DMS114 treated with DMSO at 0.1 percent for 48 hours (cell line): ENCODE data around the gene CAMK2A.
A peak's percentile ranks its signal among the peaks of the same experiment; 100 is the strongest.

Experiments
- DNase-seq: peaks from one replicate; lab custom pipeline; 2025; ENCODE audit not compliant: unreplicated experiment; lab: John Stamatoyannopoulos, UW

The CAMK2A gene

GRCh38 chr5:150316320-150316719 lies 26.7 kb upstream of the CAMK2A start:
- no peak for DNase-seq

- DNase-seq, result no peak
Observed at GRCh38 chr5:150315245-150315644, 25.7 kb upstream of the CAMK2A start.

- no peak for DNase-seq
Observed at GRCh38 chr5:150313921-150314716, 24.5 kb upstream of the CAMK2A start.

GRCh38 chr5:150313501-150313900 lies 23.9 kb upstream of the CAMK2A start:
- DNase-seq, result no peak

GRCh38 chr5:150312518-150312917 lies 22.9 kb upstream of the CAMK2A start:
- no peak for DNase-seq

- no peak for DNase-seq
Observed at GRCh38 chr5:150311015-150311692, 21.6 kb upstream of the CAMK2A start.

- no peak for DNase-seq
Observed at GRCh38 chr5:150310246-150310645, 20.7 kb upstream of the CAMK2A start.

- DNase-seq, result no peak
Observed at GRCh38 chr5:150309886-150310239, 20.3 kb upstream of the CAMK2A start.

- DNase-seq, result no peak
Observed at GRCh38 chr5:150309101-150309885, 19.7 kb upstream of the CAMK2A start.

GRCh38 chr5:150307617-150308426 lies 18.2 kb upstream of the CAMK2A start:
- no peak for DNase-seq

GRCh38 chr5:150306775-150307174 lies 17.2 kb upstream of the CAMK2A start:
- no peak for DNase-seq

- DNase-seq, result no peak
Observed at GRCh38 chr5:150305557-150305956, 16.0 kb upstream of the CAMK2A start.

- DNase-seq, result no peak
Observed at GRCh38 chr5:150305095-150305494, 15.5 kb upstream of the CAMK2A start.

GRCh38 chr5:150304481-150305081 lies 15.0 kb upstream of the CAMK2A start:
- DNase-seq, result no peak

- no peak for DNase-seq
Observed at GRCh38 chr5:150303660-150304386, 14.2 kb upstream of the CAMK2A start.

- DNase-seq, result no peak
Observed at GRCh38 chr5:150303070-150303615, 13.6 kb upstream of the CAMK2A start.

- peak; percentile 25 for DNase-seq
Observed at GRCh38 chr5:150302301-150303069, 12.9 kb upstream of the CAMK2A start, which contains the start of gene ARSI. ARSI (minus strand) TSS chr5:150302905; CDS start chr5:150302373, 532 bp downstream.

GRCh38 chr5:150301901-150302300 lies 12.3 kb upstream of the CAMK2A start:
- no peak for DNase-seq

GRCh38 chr5:150301170-150301505 lies 11.6 kb upstream of the CAMK2A start:
- DNase-seq, result no peak
